ENCODE data around the gene DPEP1. TPM values are rescaled to one million over a fixed set of nuclear protein-coding genes. Genes with fewer than 3 reads are reported as not detected.

Gene DPEP1
- total RNA-seq, 1 experiment from 2014 or later = 1.1 TPM

- no TSS peak for BruUV-seq (replicated peaks)
- CTCF ChIA-PET = interaction anchor here (0.9 to 1.6 kb wide), 2 partner anchors 15 to 24 kb away, joined by 3 to 4 read pairs; no protein-coding TSS in a partner anchor
- ATAC-seq = 0 out of 2 replicates have a peak, but pooled peaks have one; percentile 18
Measured at GRCh38 chr16:89617036-89617435, 3.6 kb downstream of the DPEP1 start.

GRCh38 chr16:89618109-89618998 lies 4.9 kb downstream of the DPEP1 start:
- H3K9me2 ChIP-seq (ENCODE audit: insufficient read depth) = no peaks in the 10 kb centered on the region
- ChIA-PET RAD21 (ENCODE audit: low non-redundant PET in 1 of 2, low total read pairs in 2 of 2, uncharacterized antibody in 2 of 2, unreplicated experiment in 2 of 2) (interaction anchor here in 1 of 2 experiments (1.3 kb wide), 1 partner anchor 16 kb away, joined by 3 read pairs; no protein-coding TSS in a partner anchor), POLR2A (no interaction called here), CTCF (interaction anchor here (1.6 kb wide), 1 partner anchor 23 kb away, joined by 3 read pairs; no protein-coding TSS in a partner anchor)
- H3K36me3 ChIP-seq (ENCODE audit: control insufficient read depth in 1 of 2, insufficient read depth in 2 of 2, low read length in 2 of 2) = no peaks in the 10 kb centered on the region
- H2AFZ ChIP-seq (ENCODE audit: low read depth, low read length, poor library complexity, severe bottlenecking) = no peak overlapping the region
- DNase-seq (ENCODE audit: low read depth, low spot score) (no peak), ATAC-seq (no peak)
- intact Hi-C loops (cut with micrococcal nuclease) = no loop called here
- H3K4me2 ChIP-seq (ENCODE audit: low read length) = no peak overlapping the region
- no peak overlapping the region for H3K4me3 ChIP-seq (replicated peaks in 1 of 2; ENCODE audit: low read depth in 1 of 2, low read length in 2 of 2)
- no peak overlapping the region for H3K9ac ChIP-seq (ENCODE audit: low read length)
- peaks cover 7 to 15% of the 10 kb centered on the region in 2 experiments; a peak in 3 of 4 replicates for H3K4me1 ChIP-seq (ENCODE audit: control insufficient read depth in 1 of 2, insufficient read depth in 2 of 2, low read length in 2 of 2)
- no TSS peak for BruUV-seq (replicated peaks)
- no peaks in the 10 kb centered on the region for H3K27me3 ChIP-seq (ENCODE audit: insufficient read depth, low read length)
- no peak for TF ChIP-seq POLR2AphosphoS5 (IDR thresholded peaks at IDR 0.05; ENCODE audit: low read depth, low read length)
- no peak for TF ChIP-seq ZFX (IDR thresholded peaks at IDR 0.05)
- TF ChIP-seq YY1 (IDR thresholded peaks at IDR 0.05; ENCODE audit: extremely low read depth, insufficient replicate concordance, low read depth, low read length) = no peak
- TF ChIP-seq, protein P1, sequence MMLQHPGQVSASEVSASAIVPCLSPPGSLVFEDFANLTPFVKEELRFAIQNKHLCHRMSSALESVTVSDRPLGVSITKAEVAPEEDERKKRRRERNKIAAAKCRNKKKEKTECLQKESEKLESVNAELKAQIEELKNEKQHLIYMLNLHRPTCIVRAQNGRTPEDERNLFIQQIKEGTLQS (IDR thresholded peaks at IDR 0.05) = no peak
- TF ChIP-seq EZH2 (IDR thresholded peaks at IDR 0.05) = no peak
- no peak for TF ChIP-seq FOSL1 (IDR thresholded peaks at IDR 0.05; ENCODE audit: low read depth)
- TF ChIP-seq SP1 (IDR thresholded peaks at IDR 0.05; ENCODE audit: low read depth) = no peak
- no peaks in the 10 kb centered on the region for H3K79me2 ChIP-seq (ENCODE audit: insufficient read depth, low read length)
- H4K20me1 ChIP-seq (ENCODE audit: insufficient read depth) = no peaks in the 10 kb centered on the region
- H3K27ac ChIP-seq (ENCODE audit: low read depth, low read length) = no peak overlapping the region
- H3K9me3 ChIP-seq (ENCODE audit: control insufficient read depth in 1 of 2, insufficient read depth in 1 of 2, low read depth in 1 of 2, low read length in 2 of 2) = no peaks in the 10 kb centered on the region

More at GRCh38 chr16:89617036-89617435, 3.6 kb downstream of the DPEP1 start:
- peak overlapping the region; percentile 17; the same call in 1 of the 2 replicates for H3K4me2 ChIP-seq (ENCODE audit: low read length)
- H3K79me2 ChIP-seq (ENCODE audit: insufficient read depth, low read length) = no peaks in the 10 kb centered on the region
- ChIA-PET RAD21 (ENCODE audit: low non-redundant PET in 1 of 2, low total read pairs in 2 of 2, uncharacterized antibody in 2 of 2, unreplicated experiment in 2 of 2) (interaction anchor here in 1 of 2 experiments (1.3 kb wide), 1 partner anchor 15 kb away, joined by 3 read pairs; no protein-coding TSS in a partner anchor), POLR2A (no interaction called here)
- no peak for DNase-seq (ENCODE audit: low read depth, low spot score)
- no peak overlapping the region for H2AFZ ChIP-seq (ENCODE audit: low read depth, low read length, poor library complexity, severe bottlenecking)
- H3K4me3 ChIP-seq (replicated peaks in 1 of 2; ENCODE audit: low read depth in 1 of 2, low read length in 2 of 2) = no peak overlapping the region
- H3K9ac ChIP-seq (ENCODE audit: low read length) = no peak overlapping the region
- H3K9me2 ChIP-seq (ENCODE audit: insufficient read depth) = no peaks in the 10 kb centered on the region
- no peaks in the 10 kb centered on the region for H3K27me3 ChIP-seq (ENCODE audit: insufficient read depth, low read length)
- H3K36me3 ChIP-seq (ENCODE audit: control insufficient read depth in 1 of 2, insufficient read depth in 2 of 2, low read length in 2 of 2) = no peaks in the 10 kb centered on the region
- intact Hi-C loops (cut with micrococcal nuclease) = no loop called here
- H4K20me1 ChIP-seq (ENCODE audit: insufficient read depth) = no peaks in the 10 kb centered on the region
- peaks cover 7 to 15% of the 10 kb centered on the region in 2 experiments; a peak in 3 of 4 replicates for H3K4me1 ChIP-seq (ENCODE audit: control insufficient read depth in 1 of 2, insufficient read depth in 2 of 2, low read length in 2 of 2)
- TF ChIP-seq SIN3A (IDR thresholded peaks at IDR 0.05; ENCODE audit: low read depth) (no peak), RAD21 (IDR thresholded peaks at IDR 0.05; ENCODE audit: low read depth) (no peak), FOSL1 (IDR thresholded peaks at IDR 0.05; ENCODE audit: low read depth) (no peak), EGR1 (IDR thresholded peaks at IDR 0.05; ENCODE audit: low read depth) (no peak)
- peak overlapping the region; percentile 41 for H3K27ac ChIP-seq (ENCODE audit: low read depth, low read length)
- no peaks in the 10 kb centered on the region for H3K9me3 ChIP-seq (ENCODE audit: control insufficient read depth in 1 of 2, insufficient read depth in 1 of 2, low read depth in 1 of 2, low read length in 2 of 2)
